Epithelial cell of prostate (primary cell): ENCODE data around the gene STK11IP.

Experiments used
- DNase-seq: peaks from one replicate; pipeline ENCODE4 v3.0.0-alpha.2; 2011; ENCODE audit warnings: low read depth, low spot score
- H3K27ac ChIP-seq: fragments of 450-650 bp; 2 replicates; pipeline ENCODE4 v1.5.1; 2017; ENCODE audit warnings: mild to moderate bottlenecking

STK11IP gene

GRCh38 chr2:219614076-219614860 is 16.6 kb downstream of the STK11IP start:
- no peak for DNase-seq
- H3K27ac ChIP-seq = no peak overlapping the region

- no peak overlapping the region for H3K27ac ChIP-seq
- DNase-seq = no peak
Observed at GRCh38 chr2:219615036-219615435, 17.4 kb downstream of the STK11IP start.

DNA sequence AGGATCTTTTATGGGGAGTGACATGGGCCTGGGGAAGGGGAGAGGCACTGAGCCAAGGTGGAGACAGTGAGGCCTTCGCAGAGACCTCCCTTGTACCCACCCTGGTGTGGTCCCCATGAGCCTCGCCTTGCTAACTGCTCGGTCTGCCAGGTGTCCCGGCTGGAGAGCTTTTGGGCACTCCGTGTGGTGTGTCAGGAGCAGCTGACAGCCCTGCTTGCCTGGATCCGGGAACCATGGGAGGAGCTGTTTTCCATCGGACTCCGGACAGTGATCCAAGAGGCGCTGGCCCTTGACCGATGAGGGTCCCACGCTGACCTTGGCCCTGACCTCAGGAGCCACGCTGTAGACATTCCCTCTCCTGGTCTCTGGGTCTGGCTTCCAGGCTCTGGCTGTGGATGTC is 18.2 kb downstream of the STK11IP start:
- no peak for DNase-seq
- H3K27ac ChIP-seq = no peak overlapping the region

DNA sequence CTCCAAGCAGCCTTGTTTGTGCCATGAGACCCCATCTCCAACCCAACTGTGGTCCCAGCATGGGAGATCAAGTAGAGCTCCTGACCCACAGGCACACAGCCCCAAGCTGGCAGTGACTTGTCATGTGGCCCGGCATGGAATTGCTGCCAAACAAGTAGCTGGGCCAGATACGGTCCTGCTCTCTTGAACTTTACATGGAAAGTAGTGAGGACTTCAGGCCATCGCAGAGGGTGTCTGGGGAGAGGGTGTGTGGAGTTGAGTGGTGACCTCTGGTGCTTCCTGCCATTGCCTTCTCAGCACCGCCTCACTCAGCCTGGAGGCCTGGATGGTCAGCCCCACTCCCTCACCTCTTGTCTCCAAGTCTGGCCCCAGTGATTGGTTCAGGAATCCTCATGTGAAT is 18.9 kb downstream of the STK11IP start:
- no peak overlapping the region for H3K27ac ChIP-seq
- no peak for DNase-seq

- no peak overlapping the region for H3K27ac ChIP-seq
- DNase-seq = no peak
Observed at GRCh38 chr2:219618733-219619122, 21.1 kb downstream of the STK11IP start.

GRCh38 chr2:219619235-219619634 is 21.6 kb downstream of the STK11IP start:
- DNase-seq = no peak

GRCh38 chr2:219620546-219620945 is 22.9 kb downstream of the STK11IP start:
- no peak for DNase-seq
- no peak overlapping the region for H3K27ac ChIP-seq

More at GRCh38 chr2:219619235-219619634, 21.6 kb downstream of the STK11IP start:
- H3K27ac ChIP-seq = no peak overlapping the region

- no peak overlapping the region for H3K27ac ChIP-seq
- DNase-seq = no peak
Observed at GRCh38 chr2:219621935-219622334, 24.3 kb downstream of the STK11IP start.

GRCh38 chr2:219622472-219622871 is 24.8 kb downstream of the STK11IP start:
- no peak overlapping the region for H3K27ac ChIP-seq

DNA sequence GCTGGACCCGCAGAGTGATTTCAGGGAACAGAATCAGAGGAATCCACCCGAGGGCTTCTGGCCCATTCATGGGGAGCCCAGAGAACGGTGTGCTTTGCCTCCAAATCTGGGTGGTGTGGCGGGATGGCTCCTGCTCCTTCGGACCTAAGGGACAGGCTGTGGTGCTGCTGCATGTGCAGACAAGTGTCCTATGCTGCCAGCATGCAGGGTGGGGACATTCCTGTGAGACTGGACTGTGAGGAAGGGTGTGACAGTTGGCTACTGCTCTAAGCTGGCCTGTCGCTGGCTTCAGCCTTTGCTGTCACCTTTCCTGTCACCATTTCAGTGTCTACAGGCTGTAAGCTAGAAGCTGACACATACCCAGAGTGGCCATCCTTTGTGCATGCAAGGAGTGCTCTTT is 26.9 kb downstream of the STK11IP start:
- DNase-seq = no peak
- H3K27ac ChIP-seq = no peak overlapping the region

More at GRCh38 chr2:219622472-219622871, 24.8 kb downstream of the STK11IP start:
- DNase-seq = no peak

DNA sequence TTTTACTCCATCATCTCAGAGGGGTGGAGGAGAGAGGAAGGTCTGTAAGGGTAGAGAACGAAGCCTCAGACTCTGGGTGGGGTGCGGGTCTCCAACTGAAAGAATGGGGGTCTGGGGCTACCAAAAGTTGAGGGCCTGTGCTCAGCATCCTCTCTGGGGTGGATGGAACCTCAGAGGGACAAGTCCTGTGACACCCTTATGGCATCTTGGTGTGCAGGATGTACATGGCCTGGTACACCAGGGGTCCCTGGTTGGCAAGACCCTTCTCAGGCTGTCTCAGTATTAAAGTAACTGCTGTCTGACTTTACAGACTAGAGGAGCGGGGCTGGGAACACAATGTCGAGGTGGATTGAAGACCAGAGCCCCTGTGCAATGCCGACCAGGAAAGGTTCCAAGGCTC is 27.5 kb downstream of the STK11IP start:
- DNase-seq = no peak
- no peak overlapping the region for H3K27ac ChIP-seq

- no peak overlapping the region for H3K27ac ChIP-seq
- no peak for DNase-seq
Observed at GRCh38 chr2:219626540-219626939, 28.9 kb downstream of the STK11IP start.

DNA sequence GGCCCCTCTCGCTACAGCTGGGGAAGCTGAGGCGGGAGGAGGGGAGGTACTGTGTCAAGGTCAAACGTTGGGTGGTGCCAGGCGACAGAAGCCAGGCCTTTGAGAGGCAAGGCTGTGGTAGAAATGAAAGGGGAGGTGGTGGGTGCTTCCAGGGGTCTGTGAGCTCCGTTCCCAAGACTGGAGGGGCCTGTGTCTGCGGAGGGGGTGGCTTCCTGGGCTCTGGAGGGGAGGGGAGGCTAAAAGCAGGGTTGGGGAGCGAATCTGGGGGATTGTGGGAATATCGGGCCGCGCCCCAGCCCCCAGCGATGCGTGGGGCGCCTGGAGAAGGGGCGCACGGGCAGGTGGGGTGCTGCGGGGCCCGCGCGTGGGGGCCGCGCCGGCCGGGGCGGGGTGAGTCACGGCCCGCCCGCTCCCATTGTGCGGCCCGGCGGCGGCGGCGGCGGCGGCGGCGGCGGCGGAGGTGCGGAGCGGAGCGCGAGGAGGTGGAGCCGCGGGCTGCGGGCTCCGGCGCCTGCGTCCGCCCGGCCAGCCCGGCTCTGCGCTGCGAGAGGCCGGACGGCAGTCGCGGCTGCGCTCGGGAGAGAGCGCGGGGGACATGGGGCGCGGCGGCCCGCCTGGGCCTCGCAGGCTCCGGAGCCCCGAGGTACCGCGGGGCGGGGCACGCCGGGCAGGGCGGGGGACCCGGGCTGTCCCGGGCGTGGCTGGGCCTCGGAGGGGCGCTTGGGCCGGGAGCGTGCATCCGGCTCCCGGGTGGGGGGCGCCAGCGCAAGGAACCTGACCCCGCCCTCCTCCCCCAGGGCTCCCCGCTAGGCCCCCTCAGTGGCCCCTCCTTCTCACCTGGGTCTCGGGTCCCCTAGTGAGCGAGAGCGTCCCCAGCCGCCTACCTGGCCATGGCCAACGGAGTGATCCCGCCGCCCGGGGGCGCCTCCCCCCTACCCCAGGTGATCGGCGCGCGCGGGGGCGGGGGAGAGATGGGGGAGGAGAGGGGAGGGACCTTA is 29.7 kb downstream of the STK11IP start, which contains the start of gene SLC4A3:
SLC4A3 (plus strand) TSS at position 528 of the 998 bp plus-strand sequence; CDS start at position 891, 363 bp downstream.
- no peak within 1 kb of the TSS for H3K27ac ChIP-seq

GRCh38 chr2:219628235-219628985 is 30.8 kb downstream of the STK11IP start:
- H3K27ac ChIP-seq = no peak overlapping the region
- DNase-seq = no peak

More for the DNA sequence above, 29.7 kb downstream of the STK11IP start, which contains the start of gene SLC4A3:
- DNase-seq = no peak

GRCh38 chr2:219628986-219629901 is 31.6 kb downstream of the STK11IP start:
- no peak for DNase-seq
- no peak overlapping the region for H3K27ac ChIP-seq

GRCh38 chr2:219629976-219630695 is 32.5 kb downstream of the STK11IP start:
- H3K27ac ChIP-seq = no peak overlapping the region
- DNase-seq = no peak

GRCh38 chr2:219630770-219631405 is 33.2 kb downstream of the STK11IP start:
- no peak overlapping the region for H3K27ac ChIP-seq
- DNase-seq = no peak

DNA sequence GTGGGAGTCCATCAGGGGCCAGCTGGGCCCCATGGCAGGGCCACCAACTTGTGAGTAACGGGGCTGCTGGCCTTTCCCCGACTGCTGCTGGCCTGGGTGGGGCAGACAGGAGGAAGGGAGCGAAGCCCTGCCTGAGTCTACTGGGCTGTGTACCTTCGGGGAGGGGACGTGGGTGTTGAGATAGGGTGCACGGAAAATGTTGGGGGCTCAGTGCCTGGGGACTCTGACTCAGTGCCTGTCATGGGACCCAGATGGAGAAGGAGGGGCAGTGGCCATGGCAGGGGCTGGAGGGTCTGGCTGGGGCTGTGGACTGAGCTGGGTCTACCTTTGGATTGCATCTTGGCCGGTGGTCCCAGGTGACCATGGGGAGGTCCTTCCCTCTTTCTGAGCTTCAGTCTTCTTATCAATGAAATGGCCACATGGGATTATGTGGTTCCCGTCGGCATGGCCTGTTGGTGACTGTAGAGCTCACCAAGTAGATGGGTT is 33.8 kb downstream of the STK11IP start:
- no peak overlapping the region for H3K27ac ChIP-seq
- DNase-seq = no peak
